Stimulated activated CD4-positive, alpha-beta T cell treated with anti-CD3 and anti-CD28 coated beads, Interleukin-12 subunit alpha, Interleukin-12 subunit beta, amount 100 ng/mL, for 24 hours (primary cell): Measurements from ENCODE around the gene RHOH.
A peak's percentile ranks its signal among the peaks of the same experiment; 100 is the strongest.

Source experiments
- DNase-seq, 2 experiments: peaks; one replicate each; pipeline ENCODE4 v3.0.0-alpha.2; 2020; ENCODE audit warnings: low read depth in 2 of 2

The RHOH gene

GRCh38 chr4:40190019-40190418 lies 6.8 kb upstream of the RHOH start:
- no peak for DNase-seq

GRCh38 chr4:40190465-40190864 lies 6.4 kb upstream of the RHOH start:
- no peak for DNase-seq

- no peak for DNase-seq
These were observed 5.7 kb upstream of the RHOH start for GRCh38 chr4:40190880-40191815.

- no peak for DNase-seq
These were observed 4.5 kb upstream of the RHOH start for GRCh38 chr4:40192114-40193015.

- no peak for DNase-seq
These were observed 3.7 kb upstream of the RHOH start for GRCh38 chr4:40193016-40193571.

- DNase-seq: no peak
These were observed 3.3 kb upstream of the RHOH start for GRCh38 chr4:40193578-40193977.

GRCh38 chr4:40194602-40195161 lies 2.1 kb upstream of the RHOH start:
- DNase-seq: no peak

- DNase-seq: no peak
These were observed 1.4 kb upstream of the RHOH start for GRCh38 chr4:40195182-40196177.

GRCh38 chr4:40196272-40196671 lies 559 bp upstream of the RHOH start:
- DNase-seq: no peak

- no peak for DNase-seq
These were observed 1.3 kb downstream of the RHOH start for GRCh38 chr4:40197879-40198689.

GRCh38 chr4:40199179-40199670 lies 2.4 kb downstream of the RHOH start:
- DNase-seq: no peak

- DNase-seq: peak in 1 of 2 experiments; percentile 68
These were observed 3.4 kb downstream of the RHOH start for GRCh38 chr4:40199999-40200874.

- no peak for DNase-seq
These were observed 4.3 kb downstream of the RHOH start for GRCh38 chr4:40200875-40201801.

- no peak for DNase-seq
These were observed 5.1 kb downstream of the RHOH start for GRCh38 chr4:40201898-40202297.

GRCh38 chr4:40202474-40202873 lies 5.6 kb downstream of the RHOH start:
- DNase-seq: no peak

GRCh38 chr4:40204507-40205258 lies 7.9 kb downstream of the RHOH start:
- DNase-seq: no peak
